OCI-LY1 (cell line): Measurements from ENCODE around the gene SLC2A9.

Source experiments
- CTCF ChIP-seq: fragments of 200-600 bp; sonication (generic), shearing (Covaris generic); IDR thresholded peaks from 2 replicates; pipeline ENCODE4 v1.5.1; 2017; ENCODE audit warnings: mild to moderate bottlenecking, antibody characterized with exemption, low read length, moderate library complexity, mixed read lengths
- EZH2 ChIP-seq: fragments of 200-600 bp; sonication (generic), shearing (Covaris generic); IDR thresholded peaks from 2 replicates; pipeline ENCODE4 v1.8.0; 2017; ENCODE audit warnings: borderline replicate concordance, mixed run types, mild to moderate bottlenecking, antibody characterized with exemption, low read length, moderate library complexity, mixed read lengths

GRCh38 chr4:9781343-9782135 lies 239.8 kb downstream of the SLC2A9 start, which contains the start of gene DRD5:
- TF ChIP-seq CTCF, result no peak
- no peak for TF ChIP-seq EZH2
